DND-41 (cell line): ENCODE results near the gene SCPEP1.

ENCODE experiments used
- EZH2 ChIP-seq: IDR thresholded peaks from 3 replicates; pipeline ENCODE4 v1.6.1; 2012; ENCODE audit warnings: borderline replicate concordance, low read depth, mild to moderate bottlenecking, moderate library complexity, low read length, inconsistent platforms; ENCODE audit not compliant: severe bottlenecking
- TF ChIP-seq, protein P1 (sequence below): IDR thresholded peaks from 2 replicates; pipeline ENCODE4 v1.5.1; 2012; ENCODE audit warnings: borderline replicate concordance, low read length, moderate library complexity, mild to moderate bottlenecking; ENCODE audit not compliant: poor library complexity, severe bottlenecking; ENCODE audit errors: extremely low read depth

DNA sequence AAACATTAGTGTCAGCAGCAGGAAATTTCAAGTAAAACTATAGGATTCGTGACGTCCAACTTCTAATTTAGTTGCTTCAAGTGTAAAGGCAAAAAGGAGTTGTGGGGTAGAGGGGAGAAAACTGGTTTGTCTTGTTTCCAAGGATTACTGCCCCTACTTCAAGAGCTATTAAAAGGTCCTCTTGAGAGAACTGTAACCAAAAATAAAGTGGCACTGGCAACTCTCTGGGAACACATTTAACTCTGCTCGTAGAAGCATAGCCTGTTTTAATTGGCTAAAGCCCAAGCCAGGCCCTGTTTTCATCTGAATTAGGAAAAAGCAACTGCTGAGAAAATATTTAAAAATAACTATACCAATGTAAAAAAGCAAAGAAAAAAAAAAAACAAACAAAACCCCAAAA lies 55.4 kb downstream of the SCPEP1 start:
- TF ChIP-seq, protein P1, sequence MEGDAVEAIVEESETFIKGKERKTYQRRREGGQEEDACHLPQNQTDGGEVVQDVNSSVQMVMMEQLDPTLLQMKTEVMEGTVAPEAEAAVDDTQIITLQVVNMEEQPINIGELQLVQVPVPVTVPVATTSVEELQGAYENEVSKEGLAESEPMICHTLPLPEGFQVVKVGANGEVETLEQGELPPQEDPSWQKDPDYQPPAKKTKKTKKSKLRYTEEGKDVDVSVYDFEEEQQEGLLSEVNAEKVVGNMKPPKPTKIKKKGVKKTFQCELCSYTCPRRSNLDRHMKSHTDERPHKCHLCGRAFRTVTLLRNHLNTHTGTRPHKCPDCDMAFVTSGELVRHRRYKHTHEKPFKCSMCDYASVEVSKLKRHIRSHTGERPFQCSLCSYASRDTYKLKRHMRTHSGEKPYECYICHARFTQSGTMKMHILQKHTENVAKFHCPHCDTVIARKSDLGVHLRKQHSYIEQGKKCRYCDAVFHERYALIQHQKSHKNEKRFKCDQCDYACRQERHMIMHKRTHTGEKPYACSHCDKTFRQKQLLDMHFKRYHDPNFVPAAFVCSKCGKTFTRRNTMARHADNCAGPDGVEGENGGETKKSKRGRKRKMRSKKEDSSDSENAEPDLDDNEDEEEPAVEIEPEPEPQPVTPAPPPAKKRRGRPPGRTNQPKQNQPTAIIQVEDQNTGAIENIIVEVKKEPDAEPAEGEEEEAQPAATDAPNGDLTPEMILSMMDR, result no peak
- TF ChIP-seq EZH2, result no peak
